GM23338 (cell line): ENCODE measurements around the gene CCDC86.

Source experiments
- CREB1 ChIP-seq: fragments of 250-450 bp; sonication (Bioruptor Pico); IDR thresholded peaks from 2 replicates; pipeline ENCODE4 v1.5.0; 2020; ENCODE audit warnings: low read depth, mild to moderate bottlenecking, moderate library complexity
- CTCF ChIP-seq, 2 experiments: fragments of 200-600 bp in 1 of 2; sonication (generic) in 1 of 2; conservative IDR thresholded peaks; 2 replicates each; pipeline versions ENCODE4 v1.5.1 to v1.6.1; 2016 to 2017; ENCODE audit warnings: antibody characterized with exemption in 2 of 2, low read depth in 2 of 2, mild to moderate bottlenecking in 2 of 2, moderate library complexity in 1 of 2
- EZH2 ChIP-seq: fragments of 200-600 bp; sonication (generic); IDR thresholded peaks from one replicate; pipeline ENCODE4 v1.8.0; 2017; ENCODE audit warnings: antibody characterized with exemption, mild to moderate bottlenecking, low read depth; ENCODE audit not compliant: unreplicated experiment
- EZH2phosphoT487 ChIP-seq: fragments of 200-600 bp; sonication (generic); IDR thresholded peaks from one replicate; pipeline ENCODE4 v1.8.1; 2018; ENCODE audit warnings: antibody characterized with exemption; ENCODE audit not compliant: unreplicated experiment
- JUNB ChIP-seq: IDR thresholded peaks from one replicate; pipeline ENCODE4 v1.6.1; 2016; ENCODE audit warnings: antibody characterized with exemption; ENCODE audit not compliant: unreplicated experiment
- POLR2AphosphoS5 ChIP-seq: IDR thresholded peaks from 2 replicates; pipeline ENCODE4 v1.6.1; 2016; ENCODE audit warnings: antibody characterized with exemption, low read depth
- REST ChIP-seq: IDR thresholded peaks from one replicate; pipeline ENCODE4 v1.6.1; 2018; ENCODE audit warnings: antibody characterized with exemption; ENCODE audit not compliant: unreplicated experiment

GRCh38 chr11:60859616-60860250, 17.8 kb downstream of the CCDC86 start:
- TF ChIP-seq CTCF (conservative IDR thresholded peaks at IDR 0.05; ENCODE audit: low read depth in 2 of 2) (no peak), POLR2AphosphoS5 (no peak), EZH2 (no peak), EZH2phosphoT487 (no peak), CREB1 (no peak), REST (no peak), JUNB (no peak)
